ENCODE measurements around the gene CYP26C1.

CYP26C1 gene

DNA sequence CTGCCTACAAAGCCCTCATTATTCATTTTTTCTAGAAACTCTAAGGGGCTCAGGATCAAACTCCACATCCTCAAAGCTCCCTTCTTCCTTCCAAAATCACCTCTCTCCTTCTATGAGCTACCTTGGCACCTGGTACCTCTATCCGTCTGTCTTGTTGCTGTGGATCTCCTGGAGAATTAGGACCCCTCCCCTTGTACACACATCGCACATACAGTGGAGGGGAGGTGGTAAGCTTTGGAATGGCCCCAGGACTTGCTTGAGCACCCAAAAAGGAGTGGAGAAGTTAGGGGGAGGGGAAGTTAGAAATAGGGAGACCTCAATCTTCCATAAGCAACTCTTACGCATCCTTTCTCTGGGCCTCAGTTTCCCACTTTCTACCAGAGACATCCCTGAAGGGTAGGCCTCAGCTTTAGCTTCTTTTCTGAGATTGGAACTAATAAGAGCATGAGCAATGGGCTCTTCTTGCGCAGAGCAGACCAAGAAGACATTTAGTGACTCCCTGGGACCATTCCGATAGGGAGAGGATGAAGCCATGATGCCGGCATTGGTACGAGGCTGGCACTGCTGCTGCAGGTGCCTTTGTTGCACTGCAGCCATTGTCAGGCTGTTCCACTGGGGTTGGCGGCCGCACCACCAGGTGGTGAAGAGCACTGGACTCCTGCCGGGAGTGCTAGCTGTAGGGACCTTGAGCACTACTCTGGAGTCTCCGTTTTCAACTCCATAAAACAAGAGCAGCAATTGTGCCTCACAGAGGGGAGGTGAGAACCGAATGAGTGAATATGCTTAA lies 4.5 kb downstream of the CYP26C1 start:
- no peak for DNase-seq (ENCODE audit: low read depth)

- DNase-seq (ENCODE audit: low read depth): no peak
Measured at GRCh38 chr10:93065675-93066543, 5.3 kb downstream of the CYP26C1 start.

- no peak for DNase-seq (ENCODE audit: low read depth)
Measured at GRCh38 chr10:93066544-93066913, 5.9 kb downstream of the CYP26C1 start.

GRCh38 chr10:93067443-93068365 lies 7.1 kb downstream of the CYP26C1 start:
- no peak for DNase-seq (ENCODE audit: low read depth)

DNA sequence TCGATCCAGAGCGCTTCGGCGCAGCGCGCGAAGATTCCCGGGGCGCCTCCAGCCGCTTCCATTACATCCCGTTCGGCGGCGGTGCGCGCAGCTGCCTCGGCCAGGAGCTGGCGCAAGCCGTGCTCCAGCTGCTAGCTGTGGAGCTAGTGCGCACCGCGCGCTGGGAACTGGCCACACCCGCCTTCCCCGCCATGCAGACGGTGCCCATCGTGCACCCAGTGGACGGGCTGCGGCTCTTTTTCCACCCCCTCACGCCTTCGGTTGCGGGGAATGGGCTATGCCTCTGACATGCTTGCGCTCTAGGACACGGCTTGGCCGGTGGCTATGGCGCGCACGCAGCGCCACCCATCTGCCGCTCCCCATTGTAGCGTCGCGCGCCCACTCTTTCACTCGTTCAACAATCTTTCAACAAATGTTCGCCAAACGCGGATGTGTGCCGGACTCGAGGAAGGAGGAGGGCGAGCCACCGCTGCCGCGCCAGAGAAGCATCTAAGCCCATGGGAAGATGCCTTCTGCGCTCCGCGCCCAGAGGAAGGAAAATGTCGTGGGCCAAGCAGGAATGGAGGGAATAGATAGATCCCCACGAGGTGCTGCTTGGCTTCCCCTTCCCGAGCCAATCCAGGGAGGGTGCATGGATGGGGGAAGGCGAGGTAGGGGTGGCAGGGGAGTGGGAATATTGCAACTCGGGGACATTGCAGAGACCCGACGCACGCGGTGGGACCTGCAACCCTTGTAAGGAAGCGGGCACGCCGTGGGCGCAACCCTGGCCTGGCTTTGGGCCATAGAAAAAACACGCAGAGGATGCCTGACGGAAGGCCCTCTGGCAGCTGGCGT lies 8.0 kb downstream of the CYP26C1 start:
- no peak for DNase-seq (ENCODE audit: low read depth)

DNA sequence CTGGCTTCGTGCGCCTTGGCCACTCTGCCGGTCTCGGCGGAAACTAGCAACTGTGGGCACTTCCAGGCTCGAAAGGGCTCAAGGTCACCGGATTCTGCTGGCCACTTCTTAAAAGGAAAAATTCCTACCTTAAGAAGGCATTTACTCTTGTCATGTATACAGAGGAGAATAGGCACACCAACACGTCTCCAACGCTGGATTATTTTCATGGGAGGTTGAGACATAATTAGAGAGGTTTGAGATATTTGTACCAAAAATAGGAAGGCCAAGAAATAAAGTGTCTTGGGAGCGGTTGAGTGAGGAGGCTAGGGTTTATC lies 8.6 kb downstream of the CYP26C1 start:
- no peak for DNase-seq (ENCODE audit: low read depth)

DNA sequence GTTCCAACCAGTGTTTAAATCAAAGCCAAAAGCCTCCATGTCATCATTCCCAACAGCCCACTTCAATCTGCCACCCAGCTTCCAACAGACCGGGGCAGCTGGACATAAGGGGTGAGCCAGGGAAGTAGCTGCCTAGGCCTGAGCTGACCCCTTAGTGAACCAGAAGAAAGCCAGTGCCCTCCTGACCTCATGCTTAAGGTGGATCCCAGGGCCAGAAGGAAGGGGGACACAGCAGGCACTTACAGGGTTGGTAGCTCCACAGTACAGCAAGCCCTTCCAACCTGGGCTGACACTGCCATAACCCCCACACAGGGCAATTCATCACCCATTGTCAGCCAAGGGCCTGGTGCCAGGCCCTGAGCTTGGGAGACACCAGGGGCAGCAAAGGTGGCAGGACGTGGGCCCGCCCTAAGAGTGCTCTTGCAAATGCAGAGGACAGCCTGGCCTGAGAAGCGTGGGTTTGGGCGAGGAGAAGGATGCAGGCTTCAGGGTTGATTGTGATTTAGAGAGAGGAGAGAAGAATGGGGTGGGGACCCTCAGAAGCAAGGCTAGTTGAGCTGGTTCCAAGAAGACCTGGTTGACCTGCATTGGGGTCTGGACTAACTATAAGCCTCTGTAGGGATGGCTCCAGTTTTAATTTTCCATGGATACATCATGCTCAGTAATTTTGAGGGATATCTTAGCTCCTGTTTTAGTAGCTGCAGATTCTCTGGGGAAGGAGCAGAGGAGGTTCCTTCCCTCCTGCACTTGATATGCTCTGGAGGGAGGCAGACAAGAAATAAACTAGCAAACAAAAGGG lies 10.0 kb downstream of the CYP26C1 start:
- DNase-seq (ENCODE audit: low read depth): no peak

- DNase-seq (ENCODE audit: low read depth): no peak
Measured at GRCh38 chr10:93071177-93071472, 10.5 kb downstream of the CYP26C1 start.

DNA sequence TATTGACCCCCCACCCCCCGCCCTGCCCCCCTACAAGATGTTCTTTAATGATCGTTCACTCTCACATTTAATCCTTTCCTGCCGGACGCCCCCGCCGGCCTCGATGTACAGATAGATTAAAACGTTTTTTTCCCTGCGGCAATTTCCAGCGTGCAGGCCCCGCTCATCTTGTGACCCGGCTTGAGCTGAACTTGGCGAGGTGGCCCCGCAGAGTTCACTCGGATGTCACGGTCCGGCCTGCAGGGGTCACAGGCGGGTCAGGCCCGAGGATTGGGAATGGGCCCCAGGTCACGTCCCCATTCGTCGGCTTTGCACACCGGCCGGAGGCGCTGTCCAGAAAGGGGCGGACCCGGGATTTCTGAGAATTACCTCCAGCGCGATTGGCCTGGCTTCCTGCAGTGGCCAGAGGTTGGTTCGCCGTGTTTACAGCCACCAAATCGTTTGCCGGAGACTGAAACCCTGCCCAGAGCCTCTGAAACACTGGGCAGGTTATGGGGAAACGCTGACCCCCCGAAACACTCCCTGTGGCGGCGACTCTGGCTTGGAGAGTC lies 11.2 kb downstream of the CYP26C1 start:
- DNase-seq (ENCODE audit: low read depth): no peak

DNA sequence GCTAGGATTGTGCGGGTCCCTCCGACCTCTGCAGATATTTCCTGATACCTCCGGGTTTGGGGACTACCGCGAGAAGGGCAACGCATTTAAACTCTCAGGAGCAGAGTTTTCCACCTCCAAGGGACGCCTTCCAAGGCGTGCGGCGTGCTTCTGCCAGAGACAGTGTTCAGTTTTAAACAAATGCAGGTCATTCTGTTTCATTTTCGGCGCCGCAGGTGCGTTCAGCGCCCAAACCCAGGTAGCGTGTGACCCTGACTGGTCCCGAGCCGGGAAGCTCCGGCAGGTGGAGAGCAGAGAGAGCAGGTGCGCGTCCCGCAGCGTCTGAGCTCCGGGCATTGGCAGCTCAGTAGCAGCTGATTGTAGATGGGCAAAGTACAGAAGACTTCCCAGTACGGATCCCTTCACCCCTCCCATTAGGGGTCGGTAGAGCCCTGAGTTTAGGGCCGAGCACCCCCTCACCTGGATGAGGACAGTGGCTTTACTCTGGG lies 11.7 kb downstream of the CYP26C1 start:
- DNase-seq (ENCODE audit: low read depth): no peak

GRCh38 chr10:93072713-93073538 lies 12.3 kb downstream of the CYP26C1 start:
- DNase-seq (ENCODE audit: low read depth): no peak

- DNase-seq (ENCODE audit: low read depth): no peak
Measured at GRCh38 chr10:93073539-93074146, 13.0 kb downstream of the CYP26C1 start, which contains the start of gene CYP26A1. CYP26A1 (plus strand) TSS chr10:93073893; CDS start chr10:93073935, 42 bp downstream.

DNA sequence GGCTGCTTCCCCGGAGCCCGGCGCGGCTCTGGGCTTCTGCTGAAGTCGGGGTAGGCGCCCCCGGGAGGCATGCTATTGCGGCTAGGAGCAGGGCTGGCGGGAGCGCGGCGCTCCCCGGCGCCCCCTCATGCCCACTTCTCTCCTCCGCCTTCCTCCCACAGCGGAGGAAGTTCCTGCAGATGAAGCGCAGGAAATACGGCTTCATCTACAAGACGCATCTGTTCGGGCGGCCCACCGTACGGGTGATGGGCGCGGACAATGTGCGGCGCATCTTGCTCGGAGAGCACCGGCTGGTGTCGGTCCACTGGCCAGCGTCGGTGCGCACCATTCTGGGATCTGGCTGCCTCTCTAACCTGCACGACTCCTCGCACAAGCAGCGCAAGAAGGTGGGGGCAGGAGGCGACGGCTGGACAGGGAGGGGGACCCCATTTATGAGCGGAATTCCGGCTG lies 13.6 kb downstream of the CYP26C1 start:
- DNase-seq (ENCODE audit: low read depth): no peak

DNA sequence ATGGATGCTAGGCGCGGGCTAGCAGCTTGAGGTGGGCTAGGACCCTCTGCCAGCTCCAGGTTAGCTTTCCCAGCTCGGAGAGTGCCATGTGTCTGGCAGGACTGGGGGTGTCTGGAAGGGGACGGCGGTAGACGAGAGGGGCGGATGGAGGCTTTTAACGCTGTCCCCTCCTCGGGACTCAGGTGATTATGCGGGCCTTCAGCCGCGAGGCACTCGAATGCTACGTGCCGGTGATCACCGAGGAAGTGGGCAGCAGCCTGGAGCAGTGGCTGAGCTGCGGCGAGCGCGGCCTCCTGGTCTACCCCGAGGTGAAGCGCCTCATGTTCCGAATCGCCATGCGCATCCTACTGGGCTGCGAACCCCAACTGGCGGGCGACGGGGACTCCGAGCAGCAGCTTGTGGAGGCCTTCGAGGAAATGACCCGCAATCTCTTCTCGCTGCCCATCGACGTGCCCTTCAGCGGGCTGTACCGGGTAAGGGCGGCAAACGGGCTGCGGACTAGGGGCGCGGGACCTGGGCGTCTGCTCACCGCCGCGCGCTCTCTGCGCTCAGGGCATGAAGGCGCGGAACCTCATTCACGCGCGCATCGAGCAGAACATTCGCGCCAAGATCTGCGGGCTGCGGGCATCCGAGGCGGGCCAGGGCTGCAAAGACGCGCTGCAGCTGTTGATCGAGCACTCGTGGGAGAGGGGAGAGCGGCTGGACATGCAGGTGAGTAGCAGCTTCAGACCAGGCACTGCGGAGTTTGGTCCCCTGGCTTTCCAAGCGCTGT lies 14.2 kb downstream of the CYP26C1 start:
- DNase-seq (ENCODE audit: low read depth): no peak

- DNase-seq (ENCODE audit: low read depth): no peak
Measured at GRCh38 chr10:93075369-93076221, 15.0 kb downstream of the CYP26C1 start.

- DNase-seq (ENCODE audit: low read depth): no peak
Measured at GRCh38 chr10:93076871-93077270, 16.3 kb downstream of the CYP26C1 start.

DNA sequence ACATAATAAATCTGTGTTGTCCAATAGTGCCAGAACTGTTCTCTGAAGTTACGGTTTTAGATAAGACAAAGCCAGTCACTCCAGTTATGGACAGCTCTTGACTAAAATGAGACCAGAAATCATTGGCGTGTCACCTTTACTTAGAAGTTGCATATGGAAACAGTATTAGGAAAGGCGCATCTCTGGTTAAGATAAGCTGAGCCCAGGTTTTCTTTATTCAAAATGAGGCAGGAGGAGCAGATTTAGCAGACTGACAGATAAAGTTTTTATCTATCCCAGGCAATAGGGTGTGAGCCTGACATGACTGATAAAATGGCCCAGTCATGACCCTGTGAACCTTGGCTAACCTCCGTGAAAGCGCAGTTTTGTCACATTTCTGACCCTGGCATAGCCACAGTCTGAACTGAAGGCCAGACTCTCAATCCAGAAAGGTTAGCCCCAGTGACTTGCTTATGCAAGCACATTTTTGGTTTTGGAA lies 17.3 kb downstream of the CYP26C1 start:
- no peak for DNase-seq (ENCODE audit: low read depth)
